Measurements from ENCODE around the gene CXCL11.
"Not testable (repeated sequence)": the region's sequence is repeated elsewhere in the genome, so short reads cannot be mapped to it uniquely, and the experiment has no call there.

The CXCL11 gene

DNA sequence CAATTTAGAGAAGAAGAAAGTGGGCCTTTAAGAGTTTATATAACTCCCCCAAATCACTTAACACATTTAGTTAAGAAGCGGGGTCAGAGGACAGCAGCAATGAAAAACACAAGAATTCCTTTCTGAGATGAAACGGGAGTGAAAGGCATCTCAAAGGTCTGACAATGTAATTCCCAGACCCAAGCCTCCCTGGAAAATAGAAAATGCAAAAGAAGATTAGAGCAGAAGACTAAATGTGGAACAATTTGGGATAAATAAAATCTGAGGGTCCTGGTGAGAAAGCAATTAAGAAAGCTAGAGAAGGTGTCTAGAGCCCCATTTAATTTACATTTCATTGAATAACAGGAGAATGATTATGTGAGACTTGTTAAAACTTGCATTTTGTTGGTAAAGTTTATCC is 19.6 kb upstream of the CXCL11 start:
- no peak overlapping the region for H2AFZ ChIP-seq (ENCODE audit: low read length)
- H3K79me2 ChIP-seq (ENCODE audit: insufficient read depth, low read length) = no peaks in the 10 kb centered on the region
- no peaks in the 10 kb centered on the region for H3K4me1 ChIP-seq (ENCODE audit: insufficient read depth, low read length, poor library complexity, severe bottlenecking)
- no peak overlapping the region for H3K4me3 ChIP-seq (ENCODE audit: low read length, poor library complexity, severe bottlenecking)
- TF ChIP-seq, protein P1, sequence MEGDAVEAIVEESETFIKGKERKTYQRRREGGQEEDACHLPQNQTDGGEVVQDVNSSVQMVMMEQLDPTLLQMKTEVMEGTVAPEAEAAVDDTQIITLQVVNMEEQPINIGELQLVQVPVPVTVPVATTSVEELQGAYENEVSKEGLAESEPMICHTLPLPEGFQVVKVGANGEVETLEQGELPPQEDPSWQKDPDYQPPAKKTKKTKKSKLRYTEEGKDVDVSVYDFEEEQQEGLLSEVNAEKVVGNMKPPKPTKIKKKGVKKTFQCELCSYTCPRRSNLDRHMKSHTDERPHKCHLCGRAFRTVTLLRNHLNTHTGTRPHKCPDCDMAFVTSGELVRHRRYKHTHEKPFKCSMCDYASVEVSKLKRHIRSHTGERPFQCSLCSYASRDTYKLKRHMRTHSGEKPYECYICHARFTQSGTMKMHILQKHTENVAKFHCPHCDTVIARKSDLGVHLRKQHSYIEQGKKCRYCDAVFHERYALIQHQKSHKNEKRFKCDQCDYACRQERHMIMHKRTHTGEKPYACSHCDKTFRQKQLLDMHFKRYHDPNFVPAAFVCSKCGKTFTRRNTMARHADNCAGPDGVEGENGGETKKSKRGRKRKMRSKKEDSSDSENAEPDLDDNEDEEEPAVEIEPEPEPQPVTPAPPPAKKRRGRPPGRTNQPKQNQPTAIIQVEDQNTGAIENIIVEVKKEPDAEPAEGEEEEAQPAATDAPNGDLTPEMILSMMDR (conservative IDR thresholded peaks at IDR 0.05; ENCODE audit: low read length) = no peak
- TF ChIP-seq EZH2phosphoT487 (IDR thresholded peaks at IDR 0.05; ENCODE audit: borderline replicate concordance) = no peak
- no peak overlapping the region for H3K4me2 ChIP-seq (ENCODE audit: low read depth, low read length, poor library complexity, severe bottlenecking)
- no peaks in the 10 kb centered on the region for H3K36me3 ChIP-seq (ENCODE audit: insufficient read depth, low read length)
- no peaks in the 10 kb centered on the region for H3K27me3 ChIP-seq (ENCODE audit: insufficient read depth, low read length, poor library complexity, severe bottlenecking)
- H3F3A ChIP-seq (ENCODE audit: low read depth) = no peaks in the 10 kb centered on the region
- H4K20me1 ChIP-seq (ENCODE audit: insufficient read depth, low read length, poor library complexity, severe bottlenecking) = no peaks in the 10 kb centered on the region
- no peak overlapping the region for H3K9ac ChIP-seq (ENCODE audit: low read depth, low read length, poor library complexity, severe bottlenecking)
- no peaks in the 10 kb centered on the region for H3K9me3 ChIP-seq (ENCODE audit: insufficient read depth, low read depth, low read length)
- no peaks in the 10 kb centered on the region for H3K9me2 ChIP-seq (replicated peaks; ENCODE audit: low read depth, low read length)

DNA sequence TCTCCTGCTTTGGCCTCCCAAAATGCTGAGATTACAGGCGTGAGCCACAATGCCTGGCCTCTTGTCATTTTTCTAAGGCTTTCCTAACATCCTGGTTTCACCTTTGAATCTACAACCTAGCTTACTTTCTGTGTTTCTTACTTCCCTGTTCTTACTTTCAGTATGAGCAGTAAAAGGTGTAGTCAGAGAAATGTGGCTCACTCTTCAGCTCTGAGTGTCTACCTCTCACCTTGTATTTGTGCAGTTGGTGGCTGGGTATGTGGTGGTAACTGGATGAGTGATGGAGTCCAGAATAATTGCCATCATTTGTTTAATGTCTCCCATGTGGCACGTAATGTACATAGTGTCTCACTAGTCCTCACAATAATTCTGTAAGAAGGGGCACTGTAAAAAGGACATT is 19.1 kb upstream of the CXCL11 start:
- no peak overlapping the region for H3K4me2 ChIP-seq (ENCODE audit: low read depth, low read length, poor library complexity, severe bottlenecking)
- no peaks in the 10 kb centered on the region for H3F3A ChIP-seq (ENCODE audit: low read depth)
- no peaks in the 10 kb centered on the region for H3K4me1 ChIP-seq (ENCODE audit: insufficient read depth, low read length, poor library complexity, severe bottlenecking)
- TF ChIP-seq, protein P1 (conservative IDR thresholded peaks at IDR 0.05; ENCODE audit: low read length) = no peak
- no peak for TF ChIP-seq EZH2phosphoT487 (IDR thresholded peaks at IDR 0.05; ENCODE audit: borderline replicate concordance)
- no peaks in the 10 kb centered on the region for H3K36me3 ChIP-seq (ENCODE audit: insufficient read depth, low read length)
- H3K27me3 ChIP-seq (ENCODE audit: insufficient read depth, low read length, poor library complexity, severe bottlenecking) = no peaks in the 10 kb centered on the region
- H3K79me2 ChIP-seq (ENCODE audit: insufficient read depth, low read length) = no peaks in the 10 kb centered on the region
- H4K20me1 ChIP-seq (ENCODE audit: insufficient read depth, low read length, poor library complexity, severe bottlenecking) = no peaks in the 10 kb centered on the region
- no peak overlapping the region; the same call in 1 of the 2 replicates for H2AFZ ChIP-seq (ENCODE audit: low read length)
- H3K4me3 ChIP-seq (ENCODE audit: low read length, poor library complexity, severe bottlenecking) = no peak overlapping the region
- H3K9me3 ChIP-seq (ENCODE audit: insufficient read depth, low read depth, low read length) = no peaks in the 10 kb centered on the region
- no peaks in the 10 kb centered on the region for H3K9me2 ChIP-seq (replicated peaks; ENCODE audit: low read depth, low read length)
- H3K9ac ChIP-seq (ENCODE audit: low read depth, low read length, poor library complexity, severe bottlenecking) = no peak overlapping the region

DNA sequence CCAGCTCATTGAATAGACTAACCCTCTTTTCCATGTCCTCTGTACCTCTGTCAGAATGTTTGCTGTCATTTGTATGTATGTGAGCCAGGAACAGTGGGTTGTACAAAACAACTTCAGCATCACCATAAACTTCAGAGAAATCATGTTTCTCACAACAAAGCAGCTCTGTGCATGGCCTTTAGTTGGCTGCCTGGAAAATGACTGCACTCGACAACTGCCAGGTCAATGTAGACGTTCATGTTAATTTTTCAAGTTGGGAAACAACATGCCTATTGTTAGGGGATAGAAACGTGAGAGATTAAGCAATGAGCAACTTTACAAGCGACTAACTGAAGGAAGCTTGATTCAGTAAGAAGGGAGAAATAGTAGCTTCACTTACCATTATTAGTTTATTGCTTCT is 17.9 kb upstream of the CXCL11 start:
- Histone ChIP-seq H3K4me1 (ENCODE audit: insufficient read depth, low read length, poor library complexity, severe bottlenecking) (no peaks in the 10 kb centered on the region), H3K4me2 (ENCODE audit: low read depth, low read length, poor library complexity, severe bottlenecking) (no peak overlapping the region)

DNA sequence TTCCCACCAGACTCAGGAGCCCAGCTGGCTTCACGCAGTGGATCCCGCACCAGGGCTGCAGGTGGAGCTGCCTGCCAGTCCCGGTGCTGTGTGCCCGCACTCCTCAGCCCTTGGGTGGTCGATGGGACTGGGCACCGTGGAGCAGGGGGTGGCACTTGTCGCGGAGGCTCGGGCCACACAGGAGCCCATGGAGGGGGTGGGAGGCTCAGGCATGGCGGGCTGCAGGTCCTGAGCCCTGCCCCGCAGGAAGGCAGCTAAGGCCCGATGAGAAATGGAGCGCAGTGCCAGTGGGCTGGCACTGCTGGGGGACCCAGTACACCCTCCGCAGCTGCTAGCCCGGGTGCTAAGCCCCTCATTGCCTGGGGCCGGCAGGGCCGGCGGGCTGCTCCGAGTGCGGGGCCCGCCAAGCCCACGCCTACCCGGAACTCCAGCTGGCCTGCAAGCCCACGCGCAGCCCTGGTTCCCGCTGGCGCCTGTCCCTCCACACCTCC is 14.7 kb upstream of the CXCL11 start:
- H3K9ac ChIP-seq (ENCODE audit: low read depth, low read length, poor library complexity, severe bottlenecking); H4K20me1 ChIP-seq (ENCODE audit: insufficient read depth, low read length, poor library complexity, severe bottlenecking); H3K36me3 ChIP-seq (ENCODE audit: insufficient read depth, low read length); H3K79me2 ChIP-seq (ENCODE audit: insufficient read depth, low read length); H3K4me3 ChIP-seq (ENCODE audit: low read length, poor library complexity, severe bottlenecking); H3K9me2 ChIP-seq (replicated peaks; ENCODE audit: low read depth, low read length); H3F3A ChIP-seq (ENCODE audit: low read depth); H3K9me3 ChIP-seq (ENCODE audit: insufficient read depth, low read depth, low read length); H2AFZ ChIP-seq (ENCODE audit: low read length); H3K4me1 ChIP-seq (ENCODE audit: insufficient read depth, low read length, poor library complexity, severe bottlenecking); H3K4me2 ChIP-seq (ENCODE audit: low read depth, low read length, poor library complexity, severe bottlenecking); H3K27me3 ChIP-seq (ENCODE audit: insufficient read depth, low read length, poor library complexity, severe bottlenecking): not testable (repeated sequence)

More for the DNA sequence above, 17.9 kb upstream of the CXCL11 start:
- H3K4me3 ChIP-seq (ENCODE audit: low read length, poor library complexity, severe bottlenecking) = no peak overlapping the region
- no peaks in the 10 kb centered on the region for H3K27me3 ChIP-seq (ENCODE audit: insufficient read depth, low read length, poor library complexity, severe bottlenecking)
- no peak overlapping the region for H3K9ac ChIP-seq (ENCODE audit: low read depth, low read length, poor library complexity, severe bottlenecking)
- no peaks in the 10 kb centered on the region for H3K9me2 ChIP-seq (replicated peaks; ENCODE audit: low read depth, low read length)
- H3K79me2 ChIP-seq (ENCODE audit: insufficient read depth, low read length) = no peaks in the 10 kb centered on the region
- peak overlapping the region; percentile 57; the same call in 1 of the 2 replicates for H2AFZ ChIP-seq (ENCODE audit: low read length)
- H3F3A ChIP-seq (ENCODE audit: low read depth) = no peaks in the 10 kb centered on the region
- H4K20me1 ChIP-seq (ENCODE audit: insufficient read depth, low read length, poor library complexity, severe bottlenecking) = no peaks in the 10 kb centered on the region
- H3K36me3 ChIP-seq (ENCODE audit: insufficient read depth, low read length) = no peaks in the 10 kb centered on the region
- TF ChIP-seq, protein P1 (conservative IDR thresholded peaks at IDR 0.05; ENCODE audit: low read length) = no peak
- TF ChIP-seq EZH2phosphoT487 (IDR thresholded peaks at IDR 0.05; ENCODE audit: borderline replicate concordance) = no peak
- H3K9me3 ChIP-seq (ENCODE audit: insufficient read depth, low read depth, low read length) = no peaks in the 10 kb centered on the region

DNA sequence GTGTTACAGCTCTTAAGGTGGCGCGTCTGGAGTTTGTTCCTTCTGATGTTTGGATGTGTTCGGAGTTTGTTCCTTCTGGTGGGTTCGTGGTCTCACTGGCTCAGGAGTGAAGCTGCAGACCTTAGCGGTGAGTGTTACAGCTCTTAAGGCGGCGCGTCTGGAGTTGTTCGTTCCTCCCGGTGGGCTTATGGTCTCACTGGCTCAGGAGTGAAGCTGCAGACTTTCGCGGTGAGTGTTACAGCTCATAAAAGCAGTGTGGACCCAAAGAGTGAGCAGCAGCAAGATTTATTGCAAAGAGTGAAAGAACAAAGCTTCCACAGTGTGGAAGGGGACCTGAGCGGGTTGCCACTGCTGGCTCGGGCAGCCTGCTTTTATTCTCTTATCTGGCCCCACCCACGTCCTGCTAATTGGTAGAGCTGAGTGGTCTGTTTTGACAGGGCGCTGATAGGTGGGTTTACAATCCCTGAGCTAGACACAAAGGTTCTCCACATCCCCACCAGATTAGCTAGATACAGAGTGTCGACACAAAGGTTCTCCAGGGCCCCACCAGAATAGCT is 14.1 kb upstream of the CXCL11 start:
- not testable (repeated sequence) for H3K4me3 ChIP-seq (ENCODE audit: low read length, poor library complexity, severe bottlenecking); H4K20me1 ChIP-seq (ENCODE audit: insufficient read depth, low read length, poor library complexity, severe bottlenecking); H3K4me1 ChIP-seq (ENCODE audit: insufficient read depth, low read length, poor library complexity, severe bottlenecking); H3K4me2 ChIP-seq (ENCODE audit: low read depth, low read length, poor library complexity, severe bottlenecking); H3K27me3 ChIP-seq (ENCODE audit: insufficient read depth, low read length, poor library complexity, severe bottlenecking); H3F3A ChIP-seq (ENCODE audit: low read depth); H2AFZ ChIP-seq (ENCODE audit: low read length); H3K9me2 ChIP-seq (replicated peaks; ENCODE audit: low read depth, low read length); H3K9me3 ChIP-seq (ENCODE audit: insufficient read depth, low read depth, low read length); H3K36me3 ChIP-seq (ENCODE audit: insufficient read depth, low read length); H3K79me2 ChIP-seq (ENCODE audit: insufficient read depth, low read length); H3K9ac ChIP-seq (ENCODE audit: low read depth, low read length, poor library complexity, severe bottlenecking)

Data from Loucy (cell line).